ENCODE results near the gene JAKMIP2.

- TF ChIP-seq CTCF (IDR thresholded peaks at IDR 0.05): no peak
- TF ChIP-seq POLR2AphosphoS5 (IDR thresholded peaks at IDR 0.05): no peak
- TF ChIP-seq POLR2A (IDR thresholded peaks at IDR 0.05; ENCODE audit: low read depth): no peak
- no peak for TF ChIP-seq EP300 (IDR thresholded peaks at IDR 0.05)
These were observed 35.5 kb downstream of the JAKMIP2 start for GRCh38 chr5:147746986-147747385.
